GM18499 (cell line): Measurements from ENCODE around the gene AP2A1.

Experiments used
- ATAC-seq: cut with Tn5 transposase; IDR thresholded peaks from one replicate; pipeline ENCODE4 v1.9.1; 2021; ENCODE audit warnings: moderate number of reproducible peaks; ENCODE audit not compliant: insufficient read depth, unreplicated experiment

AP2A1 gene

GRCh38 chr19:49833599-49833998 lies 66.8 kb downstream of the AP2A1 start:
- no peak for ATAC-seq

GRCh38 chr19:49835562-49835961 lies 68.8 kb downstream of the AP2A1 start:
- no peak for ATAC-seq

GRCh38 chr19:49836176-49837008 lies 69.6 kb downstream of the AP2A1 start:
- ATAC-seq = no peak

GRCh38 chr19:49837009-49837310 lies 70.2 kb downstream of the AP2A1 start:
- no peak for ATAC-seq

- no peak for ATAC-seq
These were observed 70.6 kb downstream of the AP2A1 start for GRCh38 chr19:49837425-49837824.

GRCh38 chr19:49838885-49839588 lies 72.2 kb downstream of the AP2A1 start:
- ATAC-seq = no peak

GRCh38 chr19:49839713-49840112 lies 72.9 kb downstream of the AP2A1 start:
- no peak for ATAC-seq

- no peak for ATAC-seq
These were observed 73.5 kb downstream of the AP2A1 start for GRCh38 chr19:49840321-49840720.

- no peak for ATAC-seq
These were observed 74.0 kb downstream of the AP2A1 start for GRCh38 chr19:49840736-49841249.

- no peak for ATAC-seq
These were observed 76.5 kb downstream of the AP2A1 start for GRCh38 chr19:49843265-49843664.

- ATAC-seq = no peak
These were observed 77.6 kb downstream of the AP2A1 start for GRCh38 chr19:49844138-49845095.

GRCh38 chr19:49845414-49845813 lies 78.6 kb downstream of the AP2A1 start:
- ATAC-seq = no peak

- no peak for ATAC-seq
These were observed 79.6 kb downstream of the AP2A1 start for GRCh38 chr19:49846408-49846807.

GRCh38 chr19:49847731-49848696 lies 81.2 kb downstream of the AP2A1 start:
- no peak for ATAC-seq

- ATAC-seq = no peak
These were observed 82.1 kb downstream of the AP2A1 start for GRCh38 chr19:49848938-49849337.

- ATAC-seq = no peak
These were observed 82.8 kb downstream of the AP2A1 start for GRCh38 chr19:49849433-49850220.

- ATAC-seq = no peak
These were observed 83.4 kb downstream of the AP2A1 start for GRCh38 chr19:49850221-49850486.

GRCh38 chr19:49850487-49851342 lies 83.9 kb downstream of the AP2A1 start, which contains the start of gene PTOV1:
Gene PTOV1 (plus strand): TSS chr19:49851159.
- no peak for ATAC-seq
